Effector CD8-positive, alpha-beta T cell (primary cell): ENCODE measurements around the gene METTL5.
"Not testable (repeated sequence)": the region's sequence is repeated elsewhere in the genome, so short reads cannot be mapped to it uniquely, and the experiment has no call there.

Experiments
- DNase-seq: peaks from one replicate; lab custom pipeline; 2025; lab: John Stamatoyannopoulos, UW

Gene METTL5

DNA sequence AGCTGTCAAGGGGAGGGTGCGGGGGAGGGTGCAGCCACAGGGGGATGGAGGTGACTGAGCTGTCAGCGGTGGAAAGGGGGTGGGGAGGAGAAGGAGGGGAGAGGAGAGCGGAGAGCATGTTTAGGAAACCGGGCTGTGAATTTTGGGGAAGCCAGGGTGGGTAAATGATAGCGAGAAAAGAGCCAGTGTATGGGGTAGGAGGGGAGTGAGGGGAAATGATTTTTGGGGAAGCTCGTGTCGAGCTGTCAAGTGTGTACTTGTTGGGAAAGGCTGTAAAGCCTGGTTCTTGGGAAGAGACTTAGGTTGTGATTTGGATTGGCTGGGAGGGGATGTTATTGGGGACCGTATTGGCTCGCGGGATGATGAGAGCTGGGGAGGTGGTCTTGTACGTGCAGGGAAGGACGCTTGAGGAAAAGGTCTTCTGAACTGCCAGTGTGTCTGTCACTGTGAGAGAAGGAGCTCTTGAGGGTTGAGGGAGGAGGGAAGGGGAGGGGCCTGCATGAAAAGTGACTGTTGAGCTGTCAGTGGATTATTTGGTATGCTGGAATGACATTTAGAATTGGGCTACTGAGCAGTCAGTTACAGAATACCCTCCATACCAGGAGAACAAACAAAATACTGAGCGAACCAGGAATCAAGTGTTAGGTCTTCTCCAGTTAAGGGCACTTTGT, 3.6 kb upstream of the METTL5 start:
- DNase-seq = peak; percentile 5

GRCh38 chr2:169827272-169828140, 2.8 kb upstream of the METTL5 start, which contains the start of gene UBR3:
UBR3 (plus strand) TSS chr2:169827454; CDS start chr2:169827508, 54 bp downstream.
- peak; percentile 82 for DNase-seq

- DNase-seq = no peak
Observed at GRCh38 chr2:169823996-169824372, 721 bp downstream of the METTL5 start.

DNA sequence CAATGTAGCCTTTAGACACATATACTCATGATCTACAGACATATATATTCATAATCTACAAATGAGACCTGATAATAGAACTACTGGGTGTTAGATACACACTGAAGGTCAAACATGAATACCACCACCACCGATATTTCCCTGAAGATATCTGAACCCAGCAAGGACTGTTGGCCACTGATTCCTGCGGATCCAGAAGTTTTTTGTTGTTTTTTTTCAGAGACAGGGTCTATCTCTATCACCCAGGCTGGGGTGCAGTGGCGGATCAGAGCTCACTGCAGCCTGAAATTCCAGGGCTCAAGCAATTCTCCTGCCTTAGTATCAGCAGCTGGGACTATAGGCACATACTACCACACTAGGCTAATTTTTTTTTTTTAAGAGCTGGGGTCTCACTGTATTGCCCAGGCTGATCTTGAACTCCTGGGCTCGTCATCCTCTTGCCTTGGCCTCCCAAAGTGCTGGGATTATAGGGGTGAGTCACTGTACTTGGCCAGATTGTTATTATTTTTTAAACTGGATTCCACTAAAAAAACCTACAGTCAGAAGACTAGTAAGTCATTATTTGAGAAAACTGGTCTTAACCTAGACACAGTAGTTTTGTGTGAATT, 1.8 kb downstream of the METTL5 start:
- no peak for DNase-seq

DNA sequence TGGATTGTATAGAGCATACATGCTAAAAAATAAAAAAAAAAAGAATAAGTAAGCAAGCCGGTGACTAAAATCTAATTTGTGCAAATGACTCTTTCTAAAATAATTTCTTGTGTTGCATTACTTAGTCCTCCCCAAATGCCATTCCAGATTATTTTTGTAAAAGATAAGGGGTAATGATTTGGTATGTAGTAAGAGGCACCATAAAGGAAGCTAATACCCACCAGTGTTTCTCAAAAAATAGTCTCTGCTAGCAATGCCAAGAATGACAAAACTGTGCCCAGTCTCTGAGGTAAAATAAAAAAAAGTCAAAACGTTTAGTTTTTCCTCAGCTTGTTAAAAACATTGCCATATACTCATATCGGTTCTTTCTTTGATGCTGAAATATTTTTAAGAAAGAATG, 2.7 kb downstream of the METTL5 start:
- DNase-seq = no peak

DNA sequence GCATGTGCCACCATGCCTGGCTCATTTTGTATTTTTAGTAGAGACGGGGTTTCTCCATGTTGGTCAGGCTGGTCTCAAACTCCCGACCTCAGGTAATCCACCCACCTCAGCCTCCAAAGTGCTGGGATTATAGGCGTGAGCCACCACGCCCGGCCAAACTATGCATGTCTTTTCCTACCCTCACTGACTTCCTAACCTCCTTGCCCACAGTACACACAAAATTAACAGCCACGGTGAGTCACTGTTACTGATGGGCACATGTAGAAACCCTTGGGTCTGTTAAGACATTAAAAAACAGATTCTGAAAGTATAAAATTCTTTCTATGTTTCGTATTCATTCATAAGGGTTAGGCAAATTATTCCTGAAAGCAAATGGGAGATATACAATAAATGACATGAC, 4.6 kb downstream of the METTL5 start:
- DNase-seq = not testable (repeated sequence)

DNA sequence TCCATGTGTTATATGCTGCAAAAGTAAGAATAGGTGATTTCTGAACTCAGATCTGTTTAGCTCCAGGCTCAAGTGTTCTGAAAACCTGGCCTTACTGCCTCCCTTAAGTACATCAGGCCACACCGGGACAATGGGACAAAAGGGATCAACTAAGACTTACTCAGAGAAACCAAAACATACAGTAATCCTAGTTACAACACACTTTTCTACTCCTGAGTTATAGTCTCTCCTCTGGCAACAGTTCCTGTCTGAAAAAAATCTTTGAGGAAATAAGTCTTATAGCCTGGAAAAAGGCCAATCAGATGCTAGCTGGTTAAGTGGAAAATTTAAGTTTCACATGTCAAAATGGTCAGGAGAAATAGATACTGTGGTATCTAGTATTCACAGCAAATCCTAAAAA, 5.6 kb downstream of the METTL5 start:
- no peak for DNase-seq

DNA sequence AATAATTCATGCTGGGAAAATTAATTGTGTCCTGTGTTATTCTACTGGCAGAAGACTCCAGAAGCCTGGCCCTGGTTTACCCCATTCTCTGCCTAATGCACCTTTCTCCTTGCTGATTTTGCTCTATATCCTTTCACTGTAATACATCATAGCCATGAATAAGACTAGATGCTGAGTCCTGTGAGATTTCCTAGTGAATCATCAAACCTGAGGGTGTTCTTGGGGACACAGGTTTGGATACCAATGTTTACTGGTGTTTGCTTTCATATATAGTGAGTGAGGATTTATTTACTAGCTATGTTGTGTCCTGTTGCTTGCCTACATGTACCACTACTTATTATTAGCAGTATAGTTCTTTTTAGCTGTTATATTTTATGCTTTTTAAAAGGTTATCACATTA, 6.5 kb downstream of the METTL5 start:
- DNase-seq = no peak

- not testable (repeated sequence) for DNase-seq
Observed at GRCh38 chr2:169817369-169817768, 7.3 kb downstream of the METTL5 start.

DNA sequence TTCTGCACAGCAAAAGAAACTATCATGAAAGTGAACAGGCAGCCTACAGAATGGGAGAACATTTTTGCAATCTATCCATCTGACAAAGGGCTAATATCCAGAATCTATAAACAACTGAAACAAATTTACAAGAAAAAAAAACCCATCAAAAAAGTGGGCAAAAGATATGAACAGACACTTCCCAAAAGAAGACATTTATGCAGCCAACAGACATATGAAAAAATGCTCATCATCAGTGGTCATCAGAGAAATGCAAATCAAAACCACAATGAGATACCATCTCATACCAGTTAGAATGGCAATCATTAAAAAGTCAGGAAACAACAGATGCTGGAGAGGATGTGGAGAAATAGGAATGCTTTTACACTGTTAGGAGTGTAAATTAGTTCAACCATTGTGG, 7.7 kb downstream of the METTL5 start:
- DNase-seq = not testable (repeated sequence)

DNA sequence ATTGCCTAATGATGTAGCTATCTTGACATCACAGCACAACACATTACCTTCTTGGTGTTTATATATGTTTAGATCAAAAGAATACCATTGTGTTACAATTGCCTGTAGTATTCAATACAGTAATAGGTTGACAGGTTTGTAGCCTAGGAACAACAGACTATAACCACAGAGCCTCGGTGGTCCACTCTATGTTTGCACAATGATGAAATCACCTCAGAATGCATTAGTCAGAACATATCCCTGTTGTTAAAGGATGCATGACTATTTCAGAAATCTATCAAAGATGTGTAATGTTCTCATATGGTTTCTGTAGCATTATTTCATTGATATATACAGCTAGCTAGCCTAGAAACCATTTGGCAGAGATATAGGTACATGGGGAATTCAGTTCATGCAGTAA, 8.9 kb downstream of the METTL5 start:
- no peak for DNase-seq

DNA sequence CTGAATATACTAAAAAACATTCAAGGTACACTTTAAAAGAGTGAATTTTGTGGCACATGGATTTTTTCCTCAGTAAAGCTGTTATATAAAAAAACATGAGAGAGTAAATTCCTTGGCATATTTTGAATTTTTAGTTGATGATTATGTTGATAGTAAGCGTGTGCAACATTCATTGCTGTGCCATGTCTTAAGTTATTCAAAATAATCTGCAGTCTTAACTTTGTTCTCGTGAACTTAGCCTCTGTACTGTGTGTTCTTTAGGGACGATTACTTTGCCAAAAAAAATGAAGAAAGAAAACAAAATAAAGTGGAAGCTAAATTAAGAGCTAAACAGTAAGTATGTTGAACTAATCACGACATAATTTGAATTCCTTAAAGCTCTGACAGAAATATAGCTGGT, 16.5 kb downstream of the METTL5 start:
- no peak for DNase-seq

GRCh38 chr2:169806586-169806985, 18.1 kb downstream of the METTL5 start:
- no peak for DNase-seq

GRCh38 chr2:169803480-169803879, 21.2 kb downstream of the METTL5 start:
- no peak for DNase-seq

DNA sequence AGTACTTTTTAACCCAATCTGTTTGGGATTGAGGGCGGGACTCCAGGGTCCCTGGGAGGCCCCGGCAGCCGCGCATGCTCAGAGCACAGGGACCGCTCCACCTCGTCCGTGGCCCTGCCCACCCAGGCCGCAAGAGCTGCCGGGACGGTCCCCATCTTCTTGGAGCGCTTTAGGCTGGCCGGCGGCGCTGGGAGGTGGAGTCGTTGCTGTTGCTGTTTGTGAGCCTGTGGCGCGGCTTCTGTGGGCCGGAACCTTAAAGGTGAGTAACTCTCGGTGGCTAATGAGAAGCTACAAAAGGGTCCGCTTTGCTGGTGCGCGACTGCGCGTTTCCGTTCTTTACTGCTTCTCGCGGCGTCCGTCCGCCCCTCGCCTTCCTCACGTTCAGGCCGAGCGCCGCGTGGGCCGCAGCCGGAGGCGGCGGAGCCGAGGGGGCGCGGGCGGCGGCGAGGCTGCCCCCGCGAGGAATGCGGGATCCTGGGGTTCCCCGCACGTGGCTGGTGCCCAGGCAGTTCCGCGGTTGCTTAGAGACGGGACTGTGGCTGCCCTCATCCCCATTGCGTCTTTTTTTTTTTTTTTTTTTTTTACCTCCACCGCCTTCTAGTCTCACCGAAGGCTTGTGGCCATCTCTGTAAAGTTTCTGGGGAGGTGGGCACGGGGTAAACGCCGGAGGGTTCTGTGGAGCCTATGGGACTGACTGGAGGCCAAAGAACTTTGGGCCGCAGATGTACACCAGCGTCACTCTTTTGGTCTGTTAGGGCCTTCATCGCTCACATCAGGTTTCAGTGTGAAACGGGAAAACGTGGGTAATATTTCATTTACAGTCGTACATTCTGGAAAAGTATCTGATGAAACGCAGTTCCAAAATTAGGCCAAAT, 25.8 kb downstream of the METTL5 start, which contains the start of gene SSB:
TSS of gene SSB (plus strand) at position 154 of the 875 bp plus-strand sequence. CDS start 2,090 bp downstream, outside the sequence.
- DNase-seq = peak; percentile 81

DNA sequence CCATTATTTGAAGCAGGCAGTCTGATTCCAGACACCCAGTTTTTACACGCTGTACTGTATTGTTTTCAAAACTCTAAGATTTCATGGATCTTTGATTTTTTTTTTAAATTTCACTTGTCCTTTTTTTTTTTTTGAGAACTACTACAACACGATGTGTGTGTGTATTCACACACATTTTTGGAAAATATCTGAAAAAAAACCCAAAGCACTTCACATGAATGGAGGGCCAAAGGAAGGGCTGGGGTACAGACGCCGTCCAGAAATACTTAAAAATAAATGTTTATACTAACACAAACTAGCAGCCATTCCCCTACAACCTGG, 26.3 kb downstream of the METTL5 start:
- DNase-seq = no peak

DNA sequence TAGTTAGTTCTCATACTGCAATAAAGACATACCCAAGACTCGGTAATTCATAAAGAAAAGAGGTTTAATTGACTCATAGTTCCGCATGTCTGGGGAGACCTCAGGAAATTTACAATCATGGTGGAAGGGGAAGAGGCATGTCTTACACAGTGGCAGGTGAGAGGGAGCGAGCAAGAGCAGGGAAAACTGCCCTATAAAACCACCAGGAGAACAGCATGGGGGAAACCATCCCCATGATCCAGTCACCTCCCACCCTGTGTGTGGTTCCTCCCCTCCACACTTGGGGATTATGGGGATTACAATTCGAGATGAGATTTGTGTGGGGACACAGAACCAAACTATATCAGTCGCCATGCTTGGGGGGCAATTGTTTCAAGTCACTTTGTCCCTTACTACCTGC, 27.1 kb downstream of the METTL5 start:
- DNase-seq = no peak

GRCh38 chr2:169796441-169796840, 28.3 kb downstream of the METTL5 start:
- DNase-seq = no peak

GRCh38 chr2:169795181-169795580, 29.5 kb downstream of the METTL5 start:
- no peak for DNase-seq

GRCh38 chr2:169790581-169790980, 34.1 kb downstream of the METTL5 start:
- DNase-seq = no peak

GRCh38 chr2:169782513-169782912, 42.2 kb downstream of the METTL5 start:
- DNase-seq = no peak
